Left ventricle myocardium inferior (tissue), 1 donor: ENCODE measurements around the gene FSCN2. TPM values are rescaled to one million over a fixed set of nuclear protein-coding genes. Genes with fewer than 3 reads are reported as not detected.
"Not testable (repeated sequence)": the region's sequence is repeated elsewhere in the genome, so short reads cannot be mapped to it uniquely, and the experiment has no call there.

Source experiments
- DNase-seq: peaks from one replicate; pipeline ENCODE4 v3.0.0-alpha.2; 2020
- H3K27ac ChIP-seq: fragments of 200-600 bp; replicated peaks from 2 replicates; pipeline ENCODE4 v1.8.0; 2021
- H3K27me3 ChIP-seq: fragments of 200-600 bp; 2 replicates; pipeline ENCODE4 v1.8.0; 2021; ENCODE audit warnings: low read depth
- H3K36me3 ChIP-seq: fragments of 200-600 bp; 2 replicates; pipeline ENCODE4 v1.8.0; 2021
- H3K4me1 ChIP-seq: fragments of 200-600 bp; 2 replicates; pipeline ENCODE4 v1.8.0; 2021
- H3K4me3 ChIP-seq: fragments of 200-600 bp; 2 replicates; pipeline ENCODE4 v1.8.0; 2021; ENCODE audit warnings: mild to moderate bottlenecking, moderate library complexity
- H3K9me3 ChIP-seq: fragments of 200-600 bp; replicated peaks from 2 replicates; pipeline ENCODE4 v1.8.0; 2021
- intact Hi-C: fragments of 100-400 bp; cut with micrococcal nuclease; formaldehyde crosslinking; loops from one replicate; pipeline ENCODE4 v1.11.0; 2022
- total RNA-seq: library from RNA; stranded (reverse); fragmentation: NEBNext Ultra II Directional; extraction: Animal tissue kit (Norgen Biotek cat#: 25700); gene quantifications from one replicate; pipeline ENCODE4 v1.2.1, GENCODE V29; 2021
- TF ChIP-seq, protein P1 (sequence below): fragments of 200-600 bp; IDR thresholded peaks from 2 replicates; pipeline ENCODE4 v1.8.0; 2021; ENCODE audit warnings: antibody characterized with exemption, mild to moderate bottlenecking, borderline replicate concordance
- donor health status: DM: no; HTN: yes; CAD: no; lungs with severe emphysema.

Gene FSCN2
- total RNA-seq, 1 donor from 2014 or later = 0.38 TPM

DNA sequence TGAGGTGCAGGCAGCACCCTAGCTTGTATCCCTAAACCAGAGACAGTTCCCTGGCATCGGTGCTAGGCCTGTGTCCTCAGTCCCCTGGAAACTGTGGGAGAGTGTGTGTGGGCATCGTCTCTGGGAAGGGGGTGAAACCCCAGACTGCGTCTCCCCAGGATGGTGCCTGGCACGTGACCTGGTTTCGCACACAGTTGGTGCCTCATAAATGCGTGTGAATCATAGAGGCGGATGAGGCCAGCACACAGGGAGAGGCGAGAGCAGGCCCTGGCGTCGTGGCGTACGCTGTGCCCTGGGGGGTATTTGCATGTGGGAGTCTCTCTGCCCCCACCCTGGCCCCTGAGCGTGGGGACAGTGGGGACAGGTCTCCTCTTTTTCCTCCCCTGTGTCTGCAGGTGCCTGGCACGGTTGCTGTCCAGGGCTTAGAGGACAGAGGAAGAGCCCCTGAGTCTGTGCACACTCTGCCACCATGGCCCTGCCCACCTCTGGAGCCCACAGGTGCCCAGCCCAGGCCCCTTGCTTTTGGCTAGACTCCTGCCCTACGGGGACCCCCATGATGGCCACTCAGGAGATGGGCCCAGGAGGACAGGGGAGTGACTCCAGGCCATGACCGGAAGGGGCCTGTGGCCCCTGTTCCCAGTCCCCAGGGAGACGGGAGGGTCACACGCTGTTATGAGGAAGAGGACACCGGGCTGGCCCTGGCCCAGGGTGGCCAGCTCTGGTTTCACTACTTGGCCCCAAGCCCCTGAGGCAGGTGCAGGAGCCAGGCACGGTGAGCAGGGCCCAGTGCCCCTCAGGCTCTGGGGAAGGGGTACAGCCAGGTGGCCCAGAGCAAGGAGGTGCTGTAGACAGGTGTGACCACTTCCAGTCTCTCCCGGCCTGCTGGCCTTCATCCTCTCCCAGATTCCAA, 1.3 kb upstream of the FSCN2 start:
- Histone ChIP-seq H3K9me3 (no peaks in the 10 kb centered on the region), H3K36me3 (no peaks in the 10 kb centered on the region), H3K4me1 (peaks cover 9% of the 10 kb centered on the region), H3K27me3 (peaks cover 83% of the 10 kb centered on the region), H3K27ac (no peak overlapping the region), H3K4me3 (no peak overlapping the region)
- intact Hi-C loops = no loop called here
- no peak for DNase-seq
- TF ChIP-seq, protein P1, sequence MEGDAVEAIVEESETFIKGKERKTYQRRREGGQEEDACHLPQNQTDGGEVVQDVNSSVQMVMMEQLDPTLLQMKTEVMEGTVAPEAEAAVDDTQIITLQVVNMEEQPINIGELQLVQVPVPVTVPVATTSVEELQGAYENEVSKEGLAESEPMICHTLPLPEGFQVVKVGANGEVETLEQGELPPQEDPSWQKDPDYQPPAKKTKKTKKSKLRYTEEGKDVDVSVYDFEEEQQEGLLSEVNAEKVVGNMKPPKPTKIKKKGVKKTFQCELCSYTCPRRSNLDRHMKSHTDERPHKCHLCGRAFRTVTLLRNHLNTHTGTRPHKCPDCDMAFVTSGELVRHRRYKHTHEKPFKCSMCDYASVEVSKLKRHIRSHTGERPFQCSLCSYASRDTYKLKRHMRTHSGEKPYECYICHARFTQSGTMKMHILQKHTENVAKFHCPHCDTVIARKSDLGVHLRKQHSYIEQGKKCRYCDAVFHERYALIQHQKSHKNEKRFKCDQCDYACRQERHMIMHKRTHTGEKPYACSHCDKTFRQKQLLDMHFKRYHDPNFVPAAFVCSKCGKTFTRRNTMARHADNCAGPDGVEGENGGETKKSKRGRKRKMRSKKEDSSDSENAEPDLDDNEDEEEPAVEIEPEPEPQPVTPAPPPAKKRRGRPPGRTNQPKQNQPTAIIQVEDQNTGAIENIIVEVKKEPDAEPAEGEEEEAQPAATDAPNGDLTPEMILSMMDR = no peak

DNA sequence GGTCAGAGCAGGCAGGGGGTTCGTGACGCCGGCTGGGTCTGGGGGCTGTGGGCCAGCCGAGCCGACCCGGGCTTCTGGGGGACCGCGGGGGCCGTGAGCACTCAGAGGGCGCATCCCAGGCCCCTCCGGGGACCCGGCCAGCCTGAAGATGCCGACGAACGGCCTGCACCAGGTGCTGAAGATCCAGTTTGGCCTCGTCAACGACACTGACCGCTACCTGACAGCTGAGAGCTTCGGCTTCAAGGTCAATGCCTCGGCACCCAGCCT, 140 bp downstream of the FSCN2 start:
- Histone ChIP-seq H3K4me3 (no peak overlapping the region), H3K27me3 (peaks cover 79% of the 10 kb centered on the region), H3K36me3 (no peaks in the 10 kb centered on the region), H3K9me3 (no peaks in the 10 kb centered on the region), H3K4me1 (peaks cover 6% of the 10 kb centered on the region), H3K27ac (no peak overlapping the region)
- intact Hi-C loops = no loop called here
- TF ChIP-seq, protein P1 = no peak
- DNase-seq = no peak

DNA sequence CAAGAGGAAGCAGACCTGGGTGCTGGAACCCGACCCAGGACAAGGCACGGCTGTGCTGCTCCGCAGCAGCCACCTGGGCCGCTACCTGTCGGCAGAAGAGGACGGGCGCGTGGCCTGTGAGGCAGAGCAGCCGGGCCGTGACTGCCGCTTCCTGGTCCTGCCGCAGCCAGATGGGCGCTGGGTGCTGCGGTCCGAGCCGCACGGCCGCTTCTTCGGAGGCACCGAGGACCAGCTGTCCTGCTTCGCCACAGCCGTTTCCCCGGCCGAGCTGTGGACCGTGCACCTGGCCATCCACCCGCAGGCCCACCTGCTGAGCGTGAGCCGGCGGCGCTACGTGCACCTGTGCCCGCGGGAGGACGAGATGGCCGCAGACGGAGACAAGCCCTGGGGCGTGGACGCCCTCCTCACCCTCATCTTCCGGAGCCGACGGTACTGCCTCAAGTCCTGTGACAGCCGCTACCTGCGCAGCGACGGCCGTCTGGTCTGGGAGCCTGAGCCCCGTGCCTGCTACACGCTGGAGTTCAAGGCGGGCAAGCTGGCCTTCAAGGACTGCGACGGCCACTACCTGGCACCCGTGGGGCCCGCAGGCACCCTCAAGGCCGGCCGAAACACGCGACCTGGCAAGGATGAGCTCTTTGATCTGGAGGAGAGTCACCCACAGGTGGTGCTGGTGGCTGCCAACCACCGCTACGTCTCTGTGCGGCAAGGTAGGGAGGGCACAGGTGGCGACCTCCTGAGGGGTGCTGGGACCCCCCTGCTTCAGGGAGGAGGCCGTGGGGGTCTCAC, 667 bp downstream of the FSCN2 start:
- intact Hi-C loops = no loop called here
- TF ChIP-seq, protein P1 = no peak
- no peak for DNase-seq
- no peak overlapping the region for H3K4me3 ChIP-seq
- peaks cover under 1% of the 10 kb centered on the region for H3K4me1 ChIP-seq
- H3K27me3 ChIP-seq = peaks cover 78% of the 10 kb centered on the region
- no peak overlapping the region for H3K27ac ChIP-seq
- no peaks in the 10 kb centered on the region for H3K9me3 ChIP-seq
- no peaks in the 10 kb centered on the region for H3K36me3 ChIP-seq

DNA sequence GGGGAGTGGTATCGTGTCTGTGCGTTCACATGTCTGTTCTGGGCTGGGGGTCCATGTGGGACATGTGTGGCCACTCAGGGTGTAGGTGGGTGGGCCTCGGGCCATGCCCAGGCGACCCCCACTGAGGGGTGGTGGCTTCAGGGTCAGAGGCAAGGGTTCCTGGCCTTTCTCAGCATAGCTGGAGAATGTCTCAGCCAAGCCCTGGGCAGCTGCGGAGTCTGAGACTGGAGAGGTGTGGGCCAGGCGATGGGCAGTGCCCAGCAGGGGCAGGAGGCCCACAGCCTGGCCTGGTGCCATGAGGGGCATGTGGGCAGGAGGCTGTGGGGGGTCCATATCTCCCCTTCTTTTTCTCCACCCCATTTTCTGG, 1.2 kb downstream of the FSCN2 start:
- no peaks in the 10 kb centered on the region for H3K4me1 ChIP-seq
- H3K27me3 ChIP-seq = peaks cover 78% of the 10 kb centered on the region
- TF ChIP-seq, protein P1 = no peak
- no peaks in the 10 kb centered on the region for H3K36me3 ChIP-seq
- H3K4me3 ChIP-seq = no peak overlapping the region
- no peaks in the 10 kb centered on the region for H3K9me3 ChIP-seq
- H3K27ac ChIP-seq = no peak overlapping the region
- intact Hi-C loops = no loop called here
- DNase-seq = no peak

DNA sequence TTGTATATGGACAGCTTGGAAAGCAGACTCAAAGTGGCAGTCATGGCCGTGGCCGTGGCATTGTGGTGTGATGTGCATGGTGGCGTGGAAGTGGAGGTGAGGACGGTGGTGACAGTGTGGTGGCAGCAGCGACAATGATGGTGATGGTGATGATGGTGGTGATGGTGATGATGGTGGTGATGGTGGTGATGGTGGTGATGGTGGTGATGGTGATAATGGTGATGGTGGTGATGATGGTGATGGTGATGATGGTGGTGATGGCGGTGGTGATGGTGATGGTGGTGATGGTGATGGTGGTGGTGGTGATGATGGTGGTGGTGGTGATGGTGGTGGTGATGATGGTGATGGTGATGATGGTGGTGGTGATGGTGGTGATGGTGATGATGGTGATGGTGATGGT, 2.8 kb downstream of the FSCN2 start:
- H3K27ac ChIP-seq, H3K4me3 ChIP-seq, intact Hi-C loops, H3K36me3 ChIP-seq, DNase-seq, H3K9me3 ChIP-seq, H3K4me1 ChIP-seq: not testable (repeated sequence)
- H3K27me3 ChIP-seq = peaks cover 74% of the 10 kb centered on the region

DNA sequence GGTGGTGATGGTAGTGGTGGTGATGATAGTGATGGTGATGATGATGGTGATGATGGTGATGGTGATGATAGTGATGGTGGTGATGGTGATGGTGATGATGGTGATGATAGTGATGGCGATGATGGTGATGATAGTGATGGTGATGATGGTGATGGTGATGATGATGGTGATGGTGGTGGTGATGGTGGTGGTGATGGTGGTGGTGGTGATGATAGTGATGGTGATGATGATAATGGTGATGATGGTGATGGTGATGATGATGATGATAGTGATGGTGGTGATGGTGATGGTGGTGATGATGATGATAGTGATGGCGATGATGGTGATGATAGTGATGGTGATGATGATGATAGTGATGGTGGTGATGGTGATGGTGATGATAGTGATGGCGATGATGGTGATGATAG, 3.8 kb downstream of the FSCN2 start:
- H3K9me3 ChIP-seq, DNase-seq, intact Hi-C loops, H3K4me3 ChIP-seq, H3K36me3 ChIP-seq, H3K27ac ChIP-seq: not testable (repeated sequence)
- H3K4me1 ChIP-seq = peaks cover 11% of the 10 kb centered on the region
- H3K27me3 ChIP-seq = peaks cover 74% of the 10 kb centered on the region
